A549 (cell line): ENCODE results near the gene PRKAG2. TPM values are rescaled to one million over a fixed set of nuclear protein-coding genes. Genes with fewer than 3 reads are reported as not detected.

Experiments
- ATAC-seq, 2 experiments: fragments of 200-7000 bp in 1 of 2; fragments of >200 bp in 1 of 2; cut with Nextera tagmentation in 1 of 2; cut with Tn5 transposase in 1 of 2; 3 replicates each; pipeline versions ENCODE4 v1.8.0 to v1.9.1; 2018 to 2020; ENCODE audit warnings: mild to moderate bottlenecking in 1 of 2, moderate library complexity in 1 of 2
- CTCF ChIA-PET: fragments of 300-600 bp; sonication (Branson Sonifier 250); formaldehyde crosslinking; extraction: SDS; loops from one replicate; lab custom pipeline; 2021; ENCODE audit warnings: antibody characterized with exemption, inconsistent platforms; lab: Yijun Ruan, JAX
- POLR2A ChIA-PET: fragments of 350-600 bp; formaldehyde crosslinking; extraction: SDS; loops from one replicate; lab custom pipeline; 2021; ENCODE audit warnings: antibody characterized with exemption, inconsistent platforms; lab: Yijun Ruan, JAX
- DNase-seq, 2 experiments: peaks; one replicate each; pipeline versions ENCODE4 v3.0.0 to v3.0.0-alpha.2; 2011 to 2016; ENCODE audit warnings: low read depth in 1 of 2, low spot score in 1 of 2
- FAIRE-seq: peaks from 2 replicates; lab custom pipeline; 2011; peaks lifted over from hg19 to GRCh38; lab: Jason Lieb, UNC
- H3K27ac ChIP-seq, 2 experiments: fragments of >200 bp; sonication (Bioruptor Twin); formaldehyde crosslinking; 3 replicates each; pipeline ENCODE4 v1.5.1; 2016 to 2017
- H3K4me1 ChIP-seq: fragments of >200 bp; sonication (Bioruptor Twin); formaldehyde crosslinking; 3 replicates; pipeline ENCODE4 v1.6.1; 2016
- H3K4me2 ChIP-seq: fragments of >200 bp; sonication (Bioruptor Twin); formaldehyde crosslinking; 3 replicates; pipeline ENCODE4 v1.6.1; 2016
- H3K4me3 ChIP-seq: fragments of >200 bp; sonication (Bioruptor Twin); formaldehyde crosslinking; 3 replicates; pipeline ENCODE4 v1.5.1; 2016
- H3K9me3 ChIP-seq: fragments of >200 bp; sonication (Bioruptor Twin); formaldehyde crosslinking; 3 replicates; pipeline ENCODE4 v1.6.1; 2016
- ATOH8 ChIP-seq: fragments of 250-450 bp; sonication (Bioruptor Pico); IDR thresholded peaks from 2 replicates; pipeline ENCODE4 v1.5.0; 2020; ENCODE audit warnings: low read depth, mild to moderate bottlenecking, moderate library complexity
- CEBPB ChIP-seq, 2 experiments: fragments of >200 bp in 1 of 2; sonication (Bioruptor Twin) in 1 of 2; formaldehyde crosslinking in 1 of 2; IDR thresholded peaks; 2 replicates each; pipeline ENCODE4 v1.6.1; 2012 to 2016
- CHD2 ChIP-seq: fragments of 150-350 bp; IDR thresholded peaks from 2 replicates; pipeline ENCODE4 v1.6.1; 2014; ENCODE audit warnings: low read length; ENCODE audit not compliant: partially characterized antibody
- EHMT2 ChIP-seq: fragments of 200-600 bp; sonication (generic); IDR thresholded peaks from 2 replicates; pipeline ENCODE4 v1.6.1; 2016; ENCODE audit warnings: antibody characterized with exemption, low read depth, mild to moderate bottlenecking, moderate library complexity
- EP300 ChIP-seq, 2 experiments: fragments of >200 bp; sonication (Bioruptor Twin); formaldehyde crosslinking; IDR thresholded peaks; 2 replicates in 1 of 2; 3 replicates in 1 of 2; pipeline ENCODE4 v1.6.1; 2016 to 2017
- FOSB ChIP-seq: fragments of 250-450 bp; sonication (Bioruptor Pico); IDR thresholded peaks from 2 replicates; pipeline ENCODE4 v1.5.0; 2020; ENCODE audit warnings: mild to moderate bottlenecking, moderate library complexity
- GATA3 ChIP-seq: IDR thresholded peaks from 2 replicates; pipeline ENCODE4 v1.6.1; 2012; ENCODE audit warnings: borderline replicate concordance
- HDAC2 ChIP-seq: fragments of 200-600 bp; sonication (generic); IDR thresholded peaks from 2 replicates; pipeline ENCODE4 v1.6.1; 2016
- HEYL ChIP-seq: fragments of 250-450 bp; sonication (Bioruptor Pico); IDR thresholded peaks from 2 replicates; pipeline ENCODE4 v1.8.0; 2021; ENCODE audit warnings: mild to moderate bottlenecking, moderate library complexity
- HMGXB4 ChIP-seq: fragments of 250-450 bp; sonication (Bioruptor Pico); IDR thresholded peaks from 2 replicates; pipeline ENCODE4 v1.5.0; 2021; ENCODE audit warnings: mild to moderate bottlenecking, moderate library complexity, borderline replicate concordance
- HOXB13 ChIP-seq: fragments of 250-450 bp; sonication (Bioruptor Pico); IDR thresholded peaks from 2 replicates; pipeline ENCODE4 v1.5.0; 2020; ENCODE audit warnings: low read depth, mild to moderate bottlenecking, moderate library complexity
- HOXB5 ChIP-seq: fragments of 250-450 bp; sonication (Bioruptor Pico); IDR thresholded peaks from 2 replicates; pipeline ENCODE4 v1.5.0; 2020; ENCODE audit warnings: mild to moderate bottlenecking, moderate library complexity
- JUN ChIP-seq, 2 experiments: fragments of >200 bp; sonication (Bioruptor Twin); formaldehyde crosslinking; IDR thresholded peaks; 2 replicates in 1 of 2; 3 replicates in 1 of 2; pipeline ENCODE4 v1.6.1; 2016 to 2017
- KDM1A ChIP-seq: fragments of 200-600 bp; sonication (generic); IDR thresholded peaks from 2 replicates; pipeline ENCODE4 v1.6.1; 2016; ENCODE audit warnings: low read depth, mild to moderate bottlenecking
- NFE2L2 ChIP-seq: fragments of 150-350 bp; conservative IDR thresholded peaks from 2 replicates; pipeline ENCODE4 v1.6.1; 2014; ENCODE audit warnings: low read length
- NR3C1 ChIP-seq: fragments of >200 bp; sonication (Bioruptor Twin); formaldehyde crosslinking; IDR thresholded peaks from 3 replicates; pipeline ENCODE4 v1.6.1; 2017
- RAD21 ChIP-seq, 2 experiments: fragments of >200 bp in 1 of 2; sonication (Bioruptor Twin) in 1 of 2; formaldehyde crosslinking in 1 of 2; IDR thresholded peaks in 1 of 2; conservative IDR thresholded peaks in 1 of 2; 2 replicates in 1 of 2; 3 replicates in 1 of 2; pipeline ENCODE4 v1.6.1; 2012 to 2018; ENCODE audit warnings: inconsistent platforms in 1 of 2
- REST ChIP-seq: fragments of 200-600 bp; sonication (generic); IDR thresholded peaks from 2 replicates; pipeline ENCODE4 v1.6.1; 2016; ENCODE audit warnings: antibody characterized with exemption, mild to moderate bottlenecking, moderate library complexity
- RFX5 ChIP-seq: fragments of 450-650 bp; IDR thresholded peaks from 2 replicates; pipeline ENCODE4 v1.7.1; 2014; ENCODE audit warnings: antibody characterized with exemption, mild to moderate bottlenecking, moderate library complexity
- RNF2 ChIP-seq: fragments of 200-600 bp; sonication (generic); IDR thresholded peaks from 2 replicates; pipeline ENCODE4 v1.6.1; 2016; ENCODE audit warnings: low read depth, mild to moderate bottlenecking, antibody characterized with exemption, moderate library complexity, borderline replicate concordance
- WGBS: methylation state at CpG from one replicate; pipeline ENCODE4 v1.1.6; 2017; ENCODE audit errors: missing lambda C conversion rate; 5-methylcytosine and 5-hydroxymethylcytosine counted together
- polyA plus RNA-seq, 4 experiments: library from polyadenylated mRNA; depleted of rRNA in 3 of 4; stranded (reverse); fragments of >200 nt; fragmentation: RNase III in 1 of 4; extraction: RNeasy Plus Mini Kit Qiagen cat#74134 plus additional on column Dnase treatment in 1 of 4; gene quantifications; 2 replicates in 3 of 4; 3 replicates in 1 of 4; pipeline ENCODE4 v1.2.3, GENCODE V29; 2011 to 2017

The PRKAG2 gene
- polyA plus RNA-seq, 2 of the 4 experiments (the other 2 are of a cell fraction) = 26.5 to 31.7 TPM

- Histone ChIP-seq H3K4me3 (no peak overlapping the region), H3K9me3 (peaks cover 4% of the 10 kb centered on the region; the same call in 1 of the 3 replicates), H3K4me2 (no peak overlapping the region), H3K4me1 (peaks cover 48% of the 10 kb centered on the region), H3K27ac (peak overlapping the region; percentile 7 to 87; a peak in 4 of 6 replicates)
- no peak for ATAC-seq
- CTCF ChIA-PET = interaction anchor here (0.7 to 1.5 kb wide), 2 partner anchors 33 to 37 kb away, joined by 3 read pairs; no protein-coding TSS in a partner anchor
- no peak for DNase-seq
- 92% methylated on average over 7 of the region's 7 CpGs for WGBS
- TF ChIP-seq KDM1A (no peak), HDAC2 (no peak), HEYL (CRISPR knock-in tag) (no peak), GATA3 (no peak)
- FAIRE-seq = no peak
- POLR2A ChIA-PET = no interaction called here
Observed at GRCh38 chr7:151741585-151741984, 135.3 kb downstream of the PRKAG2 start.

- POLR2A ChIA-PET = no interaction called here
- Histone ChIP-seq H3K4me3 (no peak overlapping the region), H3K4me2 (no peak overlapping the region), H3K27ac (peak overlapping the region; percentile 28 to 70; a peak in 5 of 6 replicates), H3K4me1 (peaks cover 43% of the 10 kb centered on the region), H3K9me3 (peaks cover 4% of the 10 kb centered on the region; the same call in 1 of the 3 replicates)
- WGBS = 81% methylated on average over 16 of the region's 16 CpGs
- FAIRE-seq (no peak), ATAC-seq (no peak), DNase-seq (no peak)
- TF ChIP-seq ATOH8 (CRISPR knock-in tag) (no peak), NFE2L2 (no peak), HMGXB4 (CRISPR knock-in tag) (no peak), RAD21 (conservative IDR thresholded peaks at IDR 0.05 in 1 of 2, IDR thresholded peaks at IDR 0.05 in 1 of 2) (no peak), HOXB5 (CRISPR knock-in tag) (no peak), RNF2 (no peak), FOSB (CRISPR knock-in tag) (no peak), NR3C1 (no peak), HOXB13 (CRISPR knock-in tag) (no peak), RFX5 (no peak), REST (no peak), CHD2 (no peak), EHMT2 (no peak), CEBPB (IDR thresholded peaks at IDR 0.05) (no peak), HDAC2 (no peak), EP300 (IDR thresholded peaks at IDR 0.05) (no peak), JUN (IDR thresholded peaks at IDR 0.05) (no peak)
- CTCF ChIA-PET = interaction anchor here (0.7 to 2.6 kb wide), 8 partner anchors 9 to 114 kb away, joined by 3 to 8 read pairs (median 3); no protein-coding TSS in a partner anchor
Observed at GRCh38 chr7:151740081-151740851, 136.6 kb downstream of the PRKAG2 start.
